HG03575 (cell line): Measurements from ENCODE around the gene VIM.

Experiments
- ATAC-seq: cut with Tn5 transposase; IDR thresholded peaks from one replicate; pipeline ENCODE4 v1.9.1; 2021; ENCODE audit not compliant: unreplicated experiment, insufficient number of reproducible peaks, low FRiP score; ENCODE audit errors: extremely low read depth

VIM gene

GRCh38 chr10:17229016-17229716, 1.1 kb downstream of the VIM start:
- ATAC-seq, result no peak

DNA sequence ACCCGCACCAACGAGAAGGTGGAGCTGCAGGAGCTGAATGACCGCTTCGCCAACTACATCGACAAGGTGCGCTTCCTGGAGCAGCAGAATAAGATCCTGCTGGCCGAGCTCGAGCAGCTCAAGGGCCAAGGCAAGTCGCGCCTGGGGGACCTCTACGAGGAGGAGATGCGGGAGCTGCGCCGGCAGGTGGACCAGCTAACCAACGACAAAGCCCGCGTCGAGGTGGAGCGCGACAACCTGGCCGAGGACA, 1.6 kb downstream of the VIM start:
- no peak for ATAC-seq

DNA sequence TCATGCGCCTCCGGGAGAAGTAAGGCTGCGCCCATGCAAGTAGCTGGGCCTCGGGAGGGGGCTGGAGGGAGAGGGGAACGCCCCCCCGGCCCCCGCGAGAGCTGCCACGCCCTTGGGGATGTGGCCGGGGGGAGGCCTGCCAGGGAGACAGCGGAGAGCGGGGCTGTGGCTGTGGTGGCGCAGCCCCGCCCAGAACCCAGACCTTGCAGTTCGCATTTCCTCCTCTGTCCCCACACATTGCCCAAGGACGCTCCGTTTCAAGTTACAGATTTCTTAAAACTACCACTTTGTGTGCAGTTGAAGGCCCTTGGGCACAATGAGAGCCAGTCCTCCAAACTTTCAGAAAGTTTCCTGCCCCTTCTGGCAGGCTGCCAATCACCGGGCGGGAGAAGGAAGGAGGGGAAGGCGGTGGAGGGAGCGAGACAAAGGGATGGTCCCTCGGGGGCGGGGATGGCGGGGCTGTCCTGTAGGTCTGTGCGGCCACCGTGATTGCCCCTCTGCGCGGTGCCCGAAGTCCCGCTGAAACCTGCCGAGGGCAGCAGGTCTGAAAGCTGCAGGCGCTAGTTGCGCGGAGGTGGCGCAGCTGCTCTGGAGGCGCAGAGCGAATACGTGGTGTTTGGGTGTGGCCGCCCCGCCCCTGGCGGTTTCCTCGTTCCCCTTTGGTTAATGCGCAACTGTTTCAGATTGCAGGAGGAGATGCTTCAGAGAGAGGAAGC, 2.1 kb downstream of the VIM start:
- ATAC-seq, result peak; percentile 41

- ATAC-seq, result no peak
Measured at GRCh38 chr10:17231788-17232187, 3.7 kb downstream of the VIM start.

GRCh38 chr10:17232276-17232960, 4.4 kb downstream of the VIM start:
- ATAC-seq, result no peak

DNA sequence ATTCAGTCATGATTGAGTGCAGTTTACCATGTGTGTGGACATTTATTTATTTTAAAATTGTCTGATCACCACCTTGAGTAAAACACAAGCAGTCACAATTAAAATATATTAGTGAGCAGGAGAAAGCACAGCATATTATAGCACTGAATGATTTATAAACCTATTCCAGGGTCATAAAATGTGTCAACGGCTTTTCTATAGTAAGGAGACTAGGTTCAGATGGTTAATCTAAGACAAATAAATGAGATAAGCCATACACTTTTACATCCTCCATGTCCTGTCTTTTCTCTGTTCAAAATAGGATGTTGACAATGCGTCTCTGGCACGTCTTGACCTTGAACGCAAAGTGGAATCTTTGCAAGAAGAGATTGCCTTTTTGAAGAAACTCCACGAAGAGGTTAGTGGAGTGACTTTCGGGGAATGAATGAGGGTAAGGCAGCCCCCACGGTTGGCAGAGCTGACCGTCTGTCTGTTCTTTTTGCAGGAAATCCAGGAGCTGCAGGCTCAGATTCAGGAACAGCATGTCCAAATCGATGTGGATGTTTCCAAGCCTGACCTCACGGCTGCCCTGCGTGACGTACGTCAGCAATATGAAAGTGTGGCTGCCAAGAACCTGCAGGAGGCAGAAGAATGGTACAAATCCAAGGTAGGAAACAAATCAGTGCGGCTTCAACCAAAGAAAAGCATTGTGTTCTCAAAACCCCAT, 5.4 kb downstream of the VIM start:
- no peak for ATAC-seq

DNA sequence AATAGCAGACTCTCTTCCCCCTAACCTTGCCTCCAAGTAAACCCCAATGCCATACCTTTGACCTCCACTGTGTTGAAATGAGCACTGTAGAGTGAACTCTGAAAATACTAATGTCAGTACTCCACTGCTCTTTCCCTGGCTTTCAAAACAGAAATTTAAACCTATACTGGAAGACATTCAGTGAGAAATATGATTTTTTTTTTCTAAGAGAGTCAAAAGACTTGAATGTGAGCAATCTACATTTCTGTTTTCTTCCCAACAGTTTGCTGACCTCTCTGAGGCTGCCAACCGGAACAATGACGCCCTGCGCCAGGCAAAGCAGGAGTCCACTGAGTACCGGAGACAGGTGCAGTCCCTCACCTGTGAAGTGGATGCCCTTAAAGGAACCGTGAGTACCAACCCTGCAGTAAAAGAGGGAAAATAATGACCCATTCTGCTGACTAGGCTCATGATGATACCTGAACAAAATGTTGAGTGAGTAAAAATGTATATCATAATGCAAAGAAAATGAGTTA, 6.4 kb downstream of the VIM start:
- no peak for ATAC-seq

DNA sequence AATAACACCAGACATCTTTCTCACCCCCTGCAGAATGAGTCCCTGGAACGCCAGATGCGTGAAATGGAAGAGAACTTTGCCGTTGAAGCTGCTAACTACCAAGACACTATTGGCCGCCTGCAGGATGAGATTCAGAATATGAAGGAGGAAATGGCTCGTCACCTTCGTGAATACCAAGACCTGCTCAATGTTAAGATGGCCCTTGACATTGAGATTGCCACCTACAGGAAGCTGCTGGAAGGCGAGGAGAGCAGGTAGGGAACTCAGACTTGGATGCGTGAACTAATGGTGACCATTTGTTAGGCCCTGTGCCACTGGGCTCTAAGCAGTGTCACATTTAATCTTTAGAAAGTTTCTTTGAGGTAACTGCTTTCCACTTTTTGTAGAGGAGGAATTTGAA, 7.1 kb downstream of the VIM start:
- no peak for ATAC-seq

GRCh38 chr10:17236468-17237148, 8.6 kb downstream of the VIM start:
- ATAC-seq, result no peak

GRCh38 chr10:17237149-17237527, 9.1 kb downstream of the VIM start:
- no peak for ATAC-seq

- ATAC-seq, result no peak
Measured at GRCh38 chr10:17237915-17238444, 9.9 kb downstream of the VIM start.

- no peak for ATAC-seq
Measured at GRCh38 chr10:17238445-17239291, 10.6 kb downstream of the VIM start.

DNA sequence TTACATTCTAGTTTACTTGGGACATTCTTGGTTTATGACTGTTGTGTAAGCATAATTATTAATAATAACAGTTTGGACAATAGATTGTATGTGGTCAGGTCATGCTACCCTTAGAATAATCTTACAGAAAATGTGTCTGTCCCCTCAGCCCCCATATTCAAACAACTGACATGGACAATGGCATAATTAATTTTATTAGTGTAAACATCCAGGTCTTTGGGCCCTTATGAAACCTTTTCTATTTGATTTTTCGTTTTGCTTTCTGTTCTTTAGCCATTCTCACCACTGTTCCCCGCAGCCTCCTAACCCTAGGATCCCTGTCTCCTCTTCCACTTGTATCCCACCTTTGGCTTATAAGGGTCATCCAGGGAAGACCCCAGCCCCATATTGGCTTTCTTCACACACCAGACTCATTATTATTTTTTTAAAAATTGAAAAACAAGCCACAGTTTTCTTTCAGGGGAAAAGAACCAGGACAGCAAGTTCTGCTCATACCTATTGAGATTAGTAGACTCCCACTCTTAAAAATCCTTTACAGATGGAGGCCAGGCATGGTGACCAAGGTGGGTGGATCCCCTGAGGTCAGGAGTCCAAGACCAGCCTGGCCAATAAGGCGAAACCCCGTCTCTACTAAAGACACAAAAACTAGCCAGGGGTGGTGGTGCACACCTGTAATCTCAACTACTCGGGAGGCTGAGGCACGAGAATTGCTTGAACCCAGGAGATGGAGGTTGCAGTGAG, 11.5 kb downstream of the VIM start:
- ATAC-seq, result no peak

- ATAC-seq, result no peak
Measured at GRCh38 chr10:17240096-17240495, 12.1 kb downstream of the VIM start.

DNA sequence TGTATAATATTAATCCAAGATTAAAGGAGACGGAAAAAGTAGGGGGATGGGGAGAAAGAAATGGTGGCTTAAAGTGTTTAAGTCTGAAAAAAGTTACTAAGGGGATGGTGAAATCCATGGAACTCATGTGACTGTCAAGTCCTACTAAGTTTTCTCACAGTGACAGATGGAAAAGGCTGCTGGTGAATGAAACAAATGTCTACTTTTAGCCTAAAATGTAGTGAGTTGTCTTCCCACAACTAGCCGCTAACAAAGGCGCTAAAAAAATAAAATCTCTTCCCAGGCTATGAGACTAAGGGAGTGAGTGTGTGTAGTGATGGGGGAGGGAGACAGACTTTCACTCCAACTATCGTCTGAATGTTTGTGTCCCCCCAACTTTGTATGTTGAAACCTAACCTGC, 12.6 kb downstream of the VIM start:
- ATAC-seq, result no peak

DNA sequence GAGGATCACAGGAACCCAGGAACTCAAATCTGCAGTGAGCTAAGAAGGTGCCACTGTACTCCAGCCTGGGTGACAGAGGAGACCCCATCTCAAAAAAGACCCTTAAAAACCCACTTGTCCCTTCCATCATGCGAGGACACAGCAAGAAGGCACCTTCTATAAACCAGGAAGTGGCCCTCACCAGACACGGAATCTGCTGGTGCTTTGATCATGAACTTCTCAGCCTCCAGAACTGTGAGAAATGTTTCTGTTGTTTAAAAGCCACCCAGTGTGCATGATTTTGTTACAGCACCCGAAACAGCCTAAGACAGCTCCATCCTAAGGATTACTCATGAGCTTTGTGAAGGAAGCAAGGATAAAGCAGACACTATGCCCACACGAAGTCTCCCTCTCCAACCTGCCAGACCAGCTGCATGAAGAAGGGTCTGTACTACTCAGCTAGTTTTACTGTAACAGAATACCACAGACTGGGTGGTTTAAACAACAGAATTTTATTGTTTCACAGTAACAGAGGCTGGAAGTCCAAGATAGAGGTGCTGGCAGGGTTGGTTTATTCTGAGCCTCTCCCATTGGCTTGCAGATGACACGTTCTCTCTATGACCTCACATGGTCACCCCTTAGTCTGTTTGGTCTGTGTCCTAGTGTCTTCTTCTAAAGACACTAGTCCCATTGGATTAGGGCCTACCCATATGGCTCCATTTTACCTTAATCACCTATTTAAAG, 13.7 kb downstream of the VIM start:
- ATAC-seq, result no peak
